Stimulated activated CD8-positive, alpha-beta memory T cell treated with anti-CD3 and anti-CD28 coated beads, Interleukin-12 subunit alpha, Interleukin-12 subunit beta, amount 100 ng/mL, for 4 hours (primary cell): Measurements from ENCODE around the gene MRPS6.
A peak's percentile ranks its signal among the peaks of the same experiment; 100 is the strongest.

Experiments used
- DNase-seq: peaks from one replicate; pipeline ENCODE4 v3.0.0-alpha.2; 2020; ENCODE audit warnings: low read depth

Gene MRPS6

DNA sequence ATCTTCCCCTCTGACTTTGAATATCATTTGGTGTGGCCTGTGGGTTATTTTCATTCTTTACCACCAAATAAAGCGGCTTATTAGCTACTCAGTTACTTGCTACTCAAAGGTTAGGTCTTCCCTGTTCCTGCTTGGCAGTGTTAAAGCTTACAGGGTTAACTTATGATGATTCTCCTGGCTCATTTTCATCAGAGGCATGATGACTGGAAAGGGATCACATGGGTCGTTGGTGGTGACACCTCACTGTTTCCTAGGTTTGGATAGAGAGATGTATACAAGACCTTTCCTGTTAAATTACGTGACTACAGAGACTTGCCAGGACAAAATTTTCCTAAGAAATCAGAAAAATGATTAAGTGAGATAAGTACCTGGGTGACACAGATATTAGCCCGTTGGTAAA, 27.4 kb downstream of the MRPS6 start:
- no peak for DNase-seq

DNA sequence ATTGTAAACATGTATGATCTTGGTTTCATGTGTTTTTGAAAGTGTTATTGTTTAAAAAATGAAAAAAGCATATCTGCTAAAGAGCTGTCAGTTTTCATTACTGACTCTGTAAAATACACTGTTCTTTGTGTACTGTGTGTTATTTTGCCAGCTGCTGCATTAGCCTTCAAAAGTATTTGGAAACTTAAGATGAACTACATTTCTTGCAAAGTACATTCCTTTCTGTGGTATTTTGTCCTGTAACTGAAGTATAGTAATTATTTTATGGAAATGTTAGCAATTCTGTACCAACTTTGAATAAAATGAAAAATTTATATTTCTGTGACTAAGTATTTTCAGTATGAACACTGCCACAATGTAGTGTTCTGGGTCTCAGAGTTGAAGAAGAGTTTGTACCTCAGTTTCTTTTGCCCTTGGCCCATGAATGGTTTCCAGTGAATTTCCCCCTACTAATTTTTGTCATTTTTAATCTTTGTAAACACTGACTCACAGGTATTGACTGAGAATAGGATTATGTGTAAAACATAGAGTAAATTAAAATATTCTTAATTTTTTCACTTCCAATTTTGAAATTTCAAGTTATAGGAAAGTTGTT, 32.7 kb downstream of the MRPS6 start:
- no peak for DNase-seq

DNA sequence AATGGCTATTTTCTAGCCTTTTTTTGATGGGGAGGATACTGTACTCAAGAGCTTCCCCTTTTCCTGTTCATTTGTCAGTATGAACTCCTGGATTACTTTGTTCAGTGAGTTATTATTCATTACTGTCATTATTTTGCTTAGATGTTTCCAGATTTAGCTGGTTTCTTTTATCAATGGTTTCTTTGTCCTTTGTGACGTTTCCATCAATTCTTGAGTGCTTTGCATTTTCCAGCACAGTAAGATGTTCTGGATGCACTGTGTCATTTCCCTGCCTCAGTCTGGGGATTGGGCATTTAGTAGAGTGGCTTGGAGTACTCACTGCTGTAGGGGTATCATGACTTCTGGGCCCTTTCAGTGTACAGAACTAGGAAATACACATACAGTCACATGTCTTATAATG, 34.2 kb downstream of the MRPS6 start:
- DNase-seq = no peak

DNA sequence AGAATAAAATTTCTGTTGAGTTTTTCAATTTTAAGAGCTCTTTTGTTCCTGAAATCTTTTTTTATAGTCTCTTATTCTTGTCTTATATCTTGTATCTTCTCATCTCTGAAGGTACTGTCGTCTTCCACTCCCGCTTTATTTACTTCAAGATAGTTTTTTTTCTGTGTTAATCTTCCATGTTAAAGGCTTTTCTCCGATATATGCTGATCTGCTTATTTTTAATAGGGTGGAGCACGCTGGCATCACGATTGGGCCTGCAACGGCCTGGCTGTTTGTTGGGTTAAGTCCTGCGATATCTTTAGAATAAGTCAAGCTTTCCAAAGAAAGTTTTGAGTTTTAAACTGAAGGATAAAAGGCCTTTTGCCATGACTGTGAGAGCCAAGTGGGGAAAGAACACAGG, 35.7 kb downstream of the MRPS6 start:
- no peak for DNase-seq

DNA sequence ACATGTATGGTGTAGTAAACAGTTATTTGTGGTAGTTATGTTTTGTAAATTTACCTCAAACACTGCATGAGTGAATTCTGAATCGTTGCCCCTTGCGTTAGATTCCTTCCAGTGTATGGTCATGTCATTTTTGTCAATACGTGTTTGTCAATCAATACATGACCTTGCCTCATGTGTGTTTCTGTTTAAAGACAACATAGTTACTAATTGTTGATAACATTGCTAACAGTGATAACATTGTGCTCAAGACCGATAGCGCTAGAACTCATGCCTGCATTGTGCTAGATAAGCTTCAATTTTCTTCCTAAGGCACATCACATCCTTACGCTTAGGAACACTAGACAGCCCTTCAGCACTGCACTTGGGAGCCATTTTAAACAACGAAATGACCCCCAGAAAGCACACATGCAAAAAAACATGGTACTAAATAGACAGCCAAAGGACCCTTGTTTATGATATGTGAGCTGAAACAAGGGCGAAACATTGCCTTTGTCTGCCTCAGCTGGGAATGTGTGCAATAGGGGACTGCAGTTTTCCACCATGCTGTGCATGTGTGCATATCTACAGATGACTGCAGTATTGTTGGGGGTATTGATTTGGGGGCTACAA, 37.3 kb downstream of the MRPS6 start:
- no peak for DNase-seq

DNA sequence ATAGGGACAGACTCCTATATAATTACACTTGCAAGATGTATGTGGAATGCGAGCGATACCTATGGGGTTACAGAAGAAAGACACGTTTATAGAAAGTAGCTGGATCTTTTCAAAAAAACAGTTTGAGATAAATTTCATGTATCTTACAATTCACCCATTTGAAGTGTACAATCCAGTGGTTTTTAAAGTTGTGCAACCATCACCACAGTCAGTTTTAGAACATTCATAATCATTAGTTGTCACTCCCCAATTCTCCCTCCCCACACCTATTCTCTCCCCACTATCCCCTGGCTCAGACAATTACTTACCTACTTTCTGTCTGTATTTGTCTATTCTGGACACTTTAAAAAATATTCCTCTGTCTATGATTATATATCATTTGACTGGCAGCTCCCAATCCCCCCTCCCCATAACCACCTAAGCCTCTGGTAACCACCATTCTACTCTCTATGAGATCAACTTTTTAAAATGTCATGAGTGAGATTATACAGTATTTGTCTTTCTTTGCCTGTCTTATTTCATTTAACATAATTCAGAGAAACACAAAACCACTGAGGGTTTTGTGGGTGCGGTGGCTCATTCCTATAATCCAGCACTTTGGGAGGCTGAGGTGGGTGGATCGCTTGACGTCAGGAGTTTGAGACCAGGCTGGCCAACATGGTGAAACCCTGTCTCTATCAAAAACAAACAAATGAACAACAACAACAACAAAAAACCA, 39.1 kb downstream of the MRPS6 start:
- no peak for DNase-seq

DNA sequence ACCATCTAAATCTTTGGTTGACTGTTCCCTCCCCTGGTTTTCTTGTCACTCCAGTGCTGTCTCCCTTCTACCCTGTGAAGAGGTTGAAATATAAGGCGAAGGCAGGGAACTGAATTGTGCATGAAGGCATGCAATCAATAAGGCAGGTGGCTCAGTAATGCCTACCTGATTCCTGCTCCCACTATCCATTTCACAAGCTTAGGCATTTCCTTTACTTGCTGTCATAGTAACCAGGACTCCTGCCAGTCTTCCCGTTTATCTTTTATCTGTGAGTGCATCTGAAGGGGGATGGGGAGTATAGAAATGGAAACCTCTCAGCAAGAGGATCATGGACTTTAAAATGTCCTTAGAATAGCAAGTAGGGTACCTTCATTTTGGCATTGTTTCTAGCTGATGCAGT, 40.5 kb downstream of the MRPS6 start:
- no peak for DNase-seq

DNA sequence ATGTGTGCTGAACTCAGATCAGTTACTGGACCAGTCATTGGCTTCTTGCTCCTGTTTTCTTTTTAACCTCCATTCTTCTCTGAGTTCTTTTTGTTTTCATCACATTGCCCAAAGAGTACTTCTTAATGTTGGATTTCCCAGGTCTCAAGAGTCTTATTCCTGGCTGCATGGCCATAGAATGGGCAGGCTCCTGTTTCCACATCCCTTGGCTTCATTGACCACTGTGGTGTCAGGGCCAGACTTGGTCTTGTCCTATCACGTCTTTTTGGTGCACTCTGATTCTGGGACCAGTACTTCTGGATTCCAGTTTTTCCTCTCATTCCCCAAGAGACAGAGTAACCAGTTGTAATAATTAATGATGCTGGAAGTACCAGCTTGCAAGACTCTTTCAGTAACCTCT, 41.8 kb downstream of the MRPS6 start:
- no peak for DNase-seq

DNA sequence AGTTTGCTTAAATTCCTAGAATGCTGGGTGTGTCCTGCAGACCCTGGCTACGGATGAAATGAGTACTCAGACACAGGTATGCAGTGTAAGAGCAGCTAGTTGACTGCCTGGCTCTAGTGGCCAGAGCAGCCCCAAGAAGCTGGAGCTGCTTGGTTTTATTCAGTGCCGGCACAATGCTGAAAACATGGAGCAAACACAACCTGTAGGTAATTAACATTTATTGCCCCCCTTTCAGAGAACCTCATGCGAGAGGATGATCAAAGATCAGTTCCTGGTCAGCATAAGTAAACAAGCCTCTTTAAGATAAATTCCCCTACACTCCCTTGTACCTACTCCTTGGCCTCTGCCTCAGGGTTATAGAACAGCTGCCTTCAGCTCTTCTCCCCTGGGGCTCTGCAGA, 43.2 kb downstream of the MRPS6 start:
- DNase-seq = no peak

DNA sequence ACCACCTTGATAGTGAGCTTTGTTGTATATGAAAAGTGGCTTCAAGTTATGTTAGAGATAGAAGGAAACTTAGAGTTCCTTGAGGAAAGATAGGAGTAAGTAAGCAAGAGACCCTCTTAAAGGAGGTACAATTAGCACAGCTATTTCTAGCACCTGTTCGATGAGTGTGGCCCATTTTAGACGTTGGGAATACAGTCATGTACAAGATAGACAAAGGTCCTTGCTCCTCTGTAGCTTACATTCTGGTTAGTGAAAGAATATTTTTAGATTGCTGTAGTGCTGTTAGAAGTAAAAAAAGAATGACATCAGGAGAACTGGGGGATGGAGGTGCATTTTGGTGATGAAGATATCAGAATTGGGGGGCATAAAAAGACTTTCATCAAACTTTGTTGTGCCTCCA, 47.5 kb downstream of the MRPS6 start:
- DNase-seq = no peak

DNA sequence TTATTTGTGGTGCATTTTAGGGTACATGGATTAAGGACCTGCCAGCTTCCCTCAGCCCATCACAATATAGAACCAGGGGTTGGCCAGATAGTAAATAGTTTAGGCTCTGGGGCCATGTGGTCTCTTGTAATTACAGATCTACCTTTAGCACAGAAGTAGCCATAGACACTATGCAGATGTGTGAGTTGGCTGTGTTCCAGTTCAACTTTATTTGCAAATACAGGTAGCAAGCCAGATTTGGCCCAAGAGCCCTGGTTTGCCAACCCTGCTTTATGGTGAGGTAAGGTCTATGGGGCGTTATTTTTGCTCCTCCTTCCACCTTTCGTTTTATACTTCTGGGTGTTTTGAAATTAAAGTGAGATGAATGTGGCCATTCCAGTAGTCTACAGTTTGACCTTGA, 48.7 kb downstream of the MRPS6 start:
- no peak for DNase-seq

DNA sequence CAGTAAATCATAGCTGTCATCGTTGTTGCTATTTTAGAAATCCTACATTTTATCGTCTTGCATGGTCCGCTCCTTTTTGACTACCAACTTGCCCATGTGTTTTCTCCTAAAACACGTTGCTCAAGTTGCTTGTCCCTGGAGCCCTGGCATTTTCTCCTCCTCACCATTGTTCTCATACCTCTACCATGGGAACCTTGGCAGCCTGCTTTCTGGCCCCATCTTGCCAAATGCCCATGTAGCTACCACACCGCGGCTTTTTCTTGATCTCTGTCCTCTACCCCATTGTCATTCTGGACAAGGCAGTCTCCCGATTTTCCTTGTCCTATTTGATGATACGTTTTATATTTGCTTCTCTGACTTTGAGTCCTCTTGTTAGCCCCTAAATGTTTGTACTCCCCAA, 50.2 kb downstream of the MRPS6 start:
- DNase-seq = no peak

DNA sequence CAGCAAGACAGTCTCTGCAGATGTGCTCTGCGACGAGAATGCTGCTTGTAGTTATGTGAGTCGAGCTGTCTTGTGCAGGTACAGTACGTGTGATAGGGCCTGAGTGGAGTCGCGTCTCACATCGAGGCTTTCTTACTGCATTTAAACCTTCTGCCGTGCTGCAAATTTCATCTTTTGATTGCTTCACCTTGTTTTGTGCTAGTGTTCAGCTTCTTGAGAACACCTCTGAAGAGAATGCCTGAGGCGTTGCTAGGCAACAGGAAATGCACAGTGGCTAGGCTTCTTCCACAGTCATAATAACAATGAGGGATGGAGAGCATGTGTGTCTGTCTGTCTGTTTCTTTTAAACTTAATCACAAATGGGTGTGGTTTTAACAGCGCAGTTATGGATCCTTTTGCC, 52.9 kb downstream of the MRPS6 start:
- no peak for DNase-seq

DNA sequence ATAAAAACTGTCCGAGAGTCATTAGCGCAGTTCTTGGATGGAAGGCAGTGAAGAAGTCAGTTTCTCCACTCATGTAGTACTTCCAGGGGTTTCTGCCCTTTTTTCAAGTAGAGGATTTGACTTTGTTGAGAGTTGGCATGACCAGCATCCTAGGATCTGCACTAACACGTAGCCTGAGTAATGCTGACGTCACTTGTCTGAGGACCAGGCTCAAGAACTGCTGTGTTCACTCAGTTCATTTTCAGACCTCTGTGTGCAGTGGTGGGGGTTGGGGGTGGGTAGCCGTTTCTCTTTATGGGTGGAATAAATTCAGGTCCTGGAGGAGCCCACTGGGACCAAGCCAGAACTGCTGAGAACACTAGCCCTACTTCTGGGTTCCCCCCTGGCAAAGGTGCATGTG, 53.3 kb downstream of the MRPS6 start:
- no peak for DNase-seq

DNA sequence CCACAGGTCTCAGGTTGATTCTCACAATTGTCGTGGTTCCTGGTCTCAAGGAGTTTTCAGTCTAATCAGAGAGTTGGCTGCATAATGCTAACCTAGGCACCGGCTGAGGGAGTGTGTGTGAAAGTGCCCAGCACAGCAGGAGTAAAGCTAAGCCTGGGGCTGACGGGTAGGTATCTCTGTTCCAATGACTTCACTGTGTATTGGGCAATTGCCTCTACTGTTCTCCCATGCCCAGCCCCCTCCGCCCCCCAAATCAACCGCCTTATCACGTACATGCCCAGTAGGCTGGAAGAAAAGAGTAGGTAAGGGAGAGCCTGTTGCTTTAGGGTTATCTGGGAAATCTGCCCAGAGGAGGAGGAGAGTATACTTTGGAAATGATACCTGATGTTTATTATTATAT, 54.7 kb downstream of the MRPS6 start:
- DNase-seq = no peak

DNA sequence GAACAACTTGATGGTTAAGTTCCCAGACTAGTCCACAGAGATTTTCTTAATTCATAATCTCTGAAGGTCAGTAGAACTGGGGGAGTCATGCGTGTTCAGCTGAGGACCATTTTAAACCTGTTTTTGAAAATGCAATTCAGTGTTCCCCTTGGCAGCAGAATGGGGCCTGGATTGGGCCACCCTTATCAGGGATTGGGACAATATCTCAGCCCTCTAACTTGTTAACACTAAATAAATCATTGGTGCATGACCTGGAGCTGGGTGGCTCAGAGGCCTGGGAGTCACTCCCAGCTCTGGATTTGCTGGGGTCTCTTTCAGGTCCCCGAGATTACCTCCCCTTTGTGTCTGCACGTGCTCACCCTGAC, 55.3 kb downstream of the MRPS6 start:
- no peak for DNase-seq

DNA sequence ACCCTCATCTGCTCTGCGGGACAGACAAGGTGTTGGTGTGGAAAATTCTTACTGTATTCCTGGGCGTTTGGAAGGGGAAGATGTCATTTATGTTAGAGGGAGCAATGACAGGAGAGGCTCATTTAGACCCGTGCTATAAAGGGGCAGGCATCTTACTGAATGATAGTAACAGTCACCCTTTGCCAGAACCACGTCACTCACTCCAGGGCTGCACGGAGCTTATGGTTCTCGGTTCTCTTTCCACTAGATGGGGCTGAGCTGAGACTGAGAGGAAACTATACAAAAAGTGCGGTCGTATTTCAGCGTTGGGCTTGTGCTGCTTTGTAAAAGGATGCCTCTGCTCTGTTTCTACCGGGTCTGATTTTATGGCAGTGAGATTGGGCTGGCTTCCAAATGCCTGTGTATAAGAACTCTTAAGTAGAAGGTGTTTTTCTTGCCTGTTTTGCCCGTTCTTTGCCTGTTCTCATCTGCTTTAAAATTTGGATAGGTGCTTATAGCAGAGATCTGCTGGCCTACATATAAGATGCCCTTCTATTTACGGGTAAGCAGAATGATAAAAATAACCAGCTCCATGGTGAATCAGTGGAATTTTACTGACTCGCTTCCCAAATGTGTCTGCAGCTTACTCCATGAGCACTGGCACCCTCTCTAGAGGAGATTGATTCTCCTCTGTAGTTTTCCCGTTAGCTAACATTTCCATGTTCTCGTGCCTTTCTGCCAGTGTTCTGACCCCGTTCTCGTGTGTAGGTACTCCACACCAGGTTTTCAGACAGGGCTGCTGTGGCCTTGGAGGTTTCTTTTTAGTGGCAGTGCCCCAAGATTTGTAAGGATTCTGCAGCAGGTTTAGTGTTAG, 55.9 kb downstream of the MRPS6 start:
- peak; percentile 17 for DNase-seq

DNA sequence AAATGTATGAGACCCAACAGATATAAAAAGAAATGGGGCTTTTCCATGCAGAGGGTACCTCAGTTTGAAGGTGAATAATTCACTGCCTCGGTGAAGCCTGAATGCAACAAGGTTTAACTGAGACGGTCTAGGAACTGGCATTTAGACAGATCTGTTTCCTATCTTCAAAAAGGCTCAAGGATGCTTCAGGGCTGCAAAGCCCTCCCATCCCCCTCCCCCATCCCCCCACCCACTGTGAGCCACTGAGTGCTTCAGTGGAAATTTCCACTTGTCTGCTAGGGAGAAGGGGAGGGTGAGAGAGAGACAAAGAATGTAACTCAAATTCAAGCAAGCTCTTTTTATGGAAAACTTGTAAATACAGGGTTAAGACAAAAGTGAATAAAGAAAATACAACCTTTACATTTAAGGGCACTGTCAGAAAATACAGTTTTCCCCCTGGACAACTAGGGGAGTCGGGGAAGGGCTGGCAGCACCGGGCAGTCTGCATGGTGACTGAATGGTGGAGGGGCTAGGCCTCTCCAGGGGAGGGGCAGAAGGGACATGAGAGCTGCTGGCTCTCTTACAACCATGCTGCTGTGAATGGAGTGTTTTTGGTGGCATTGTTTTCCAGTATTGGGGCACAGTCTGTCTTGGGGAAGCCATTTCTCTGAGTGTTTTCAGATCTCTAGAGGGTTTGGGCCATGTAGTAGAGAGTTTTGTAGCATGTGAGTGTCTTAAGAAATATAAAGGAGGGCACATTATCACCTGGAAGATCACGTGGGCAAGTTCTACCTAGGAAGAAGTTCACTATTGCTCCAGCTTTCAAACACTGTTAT, 56.7 kb downstream of the MRPS6 start:
- DNase-seq = no peak

DNA sequence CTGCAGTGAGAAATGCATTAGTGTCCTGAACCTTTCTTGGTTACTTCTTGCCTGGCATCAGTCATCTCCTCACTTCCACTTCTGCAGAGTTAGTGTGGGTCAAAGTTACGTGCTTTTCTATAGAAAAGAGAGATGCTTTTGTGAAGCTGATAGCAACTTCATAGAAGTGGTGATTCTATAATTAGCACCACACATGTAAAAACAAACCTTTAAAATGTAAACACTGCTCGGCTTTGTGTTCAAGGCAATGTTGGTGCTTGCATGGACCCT, 57.3 kb downstream of the MRPS6 start:
- no peak for DNase-seq

DNA sequence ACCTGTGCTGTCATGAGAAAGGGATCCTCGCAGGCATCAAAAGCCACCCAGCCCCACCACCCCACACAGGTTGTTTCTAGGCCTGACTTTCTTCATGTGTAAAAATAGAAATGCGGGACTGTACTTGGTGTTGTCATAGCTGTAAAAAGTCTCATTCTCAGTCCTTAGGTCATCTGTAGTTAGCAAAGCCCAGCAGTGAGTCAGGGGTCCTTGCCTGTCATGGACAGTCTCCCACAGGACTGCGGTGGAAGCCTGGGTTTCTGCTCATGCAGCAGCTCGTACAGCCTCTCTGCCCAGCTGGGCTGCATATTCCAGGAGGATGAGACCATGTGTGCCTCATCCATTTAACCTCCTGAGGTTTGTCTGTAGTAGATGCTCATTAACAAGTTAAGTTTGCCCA, 58.2 kb downstream of the MRPS6 start:
- no peak for DNase-seq

DNA sequence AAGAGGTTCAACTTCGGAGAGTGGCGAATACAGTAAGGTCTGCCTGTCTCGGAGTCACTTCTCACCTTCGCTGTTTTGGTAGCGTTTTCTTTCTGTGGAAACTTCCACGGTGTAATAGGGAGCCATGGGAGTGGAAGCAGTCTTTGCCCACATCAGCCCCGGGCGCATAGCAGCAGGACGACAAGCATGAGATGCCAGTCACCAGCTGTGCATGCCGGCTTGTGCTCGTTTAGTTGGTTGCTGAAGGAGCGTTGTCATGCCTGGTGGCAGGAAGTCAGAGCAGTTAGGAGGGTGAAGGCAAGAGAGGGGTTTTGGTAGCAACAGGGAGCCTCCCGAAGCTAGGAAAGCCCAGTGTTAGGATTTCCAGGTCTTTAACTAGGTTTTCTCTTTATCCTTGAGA, 58.8 kb downstream of the MRPS6 start:
- no peak for DNase-seq

DNA sequence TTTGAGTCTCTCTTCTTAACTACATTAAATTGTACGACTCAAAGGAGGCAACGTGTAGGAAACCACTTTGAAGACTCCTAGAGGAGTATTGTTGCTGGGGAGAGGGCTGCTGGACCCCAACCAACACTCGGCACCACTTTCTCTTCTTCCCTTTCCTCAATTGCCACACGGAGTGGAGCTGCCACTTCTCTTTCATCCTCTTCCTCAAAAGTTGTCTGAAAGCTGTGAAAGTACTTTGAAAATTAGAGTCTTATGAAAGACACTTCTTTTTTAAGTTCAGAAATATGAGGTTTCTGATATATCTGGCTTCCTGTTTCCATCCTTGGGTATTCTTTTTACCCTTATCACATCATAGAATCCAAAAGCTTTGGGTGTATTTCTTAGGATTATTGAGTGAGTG, 59.5 kb downstream of the MRPS6 start:
- DNase-seq = no peak
